K562 (cell line): ENCODE results near the gene PCNX2. TPM values are rescaled to one million over a fixed set of nuclear protein-coding genes. Genes with fewer than 3 reads are reported as not detected.

Experiments used
- ATAC-seq: fragments of 200-7000 bp; cut with Tn5 transposase; 3 replicates; pipeline ENCODE4 v1.9.1; 2020; ENCODE audit warnings: moderate library complexity
- BruUV-seq: library from RNA; stranded (reverse); fragments of 400-500 nt; replicated peaks from 2 replicates; lab custom pipeline; 2021; lab: Mats Ljungman, UMichigan
- CTCF ChIA-PET: fragments of 300-600 bp; formaldehyde crosslinking; extraction: SDS; loops from one replicate; lab custom pipeline; 2021; ENCODE audit warnings: low intra/inter-chr PET ratio; lab: Yijun Ruan, JAX
- POLR2A ChIA-PET: fragments of 300-600, 350-650 bp; sonication (Branson Sonifier 250); formaldehyde crosslinking; extraction: SDS; loops from one replicate; lab custom pipeline; 2021; ENCODE audit warnings: antibody characterized with exemption, inconsistent platforms; lab: Yijun Ruan, JAX
- DNase-seq, 4 experiments: peaks; one replicate each; pipeline versions ENCODE4 v3.0.0 to v3.0.0-alpha.2; 2011 to 2018; ENCODE audit warnings: low spot score in 3 of 4, mixed read lengths in 3 of 4; ENCODE audit errors: extremely low read depth in 1 of 4
- FAIRE-seq: peaks from 2 replicates; lab custom pipeline; 2011; peaks lifted over from hg19 to GRCh38; lab: Jason Lieb, UNC
- H2AFZ ChIP-seq: 2 replicates; pipeline ENCODE4 v1.6.0; 2011; ENCODE audit warnings: low read depth, low read length, control low read depth, inconsistent platforms
- H3K27ac ChIP-seq: fragments of 200-600 bp; 3 replicates; pipeline ENCODE4 v1.8.0; 2011; ENCODE audit warnings: low read depth, mild to moderate bottlenecking, control low read depth, inconsistent platforms, low read length, moderate library complexity, mixed read lengths; ENCODE audit errors: extremely low read depth
- H3K27me3 ChIP-seq, 2 experiments: fragments of 300-600 bp in 1 of 2; 2 replicates in 1 of 2; 3 replicates in 1 of 2; pipeline versions ENCODE4 v1.6.0 to v1.8.0; 2011; ENCODE audit warnings: inconsistent platforms in 2 of 2, low read length in 2 of 2, mild to moderate bottlenecking in 1 of 2, mixed read lengths in 1 of 2, moderate library complexity in 1 of 2; ENCODE audit not compliant: control insufficient read depth in 2 of 2, insufficient read depth in 2 of 2
- H3K36me3 ChIP-seq: fragments of 300-600 bp; 3 replicates; pipeline ENCODE4 v1.8.0; 2011; ENCODE audit warnings: mild to moderate bottlenecking, low read length, inconsistent platforms; ENCODE audit not compliant: control insufficient read depth, insufficient read depth
- H3K4me1 ChIP-seq, 2 experiments: fragments of 200-600 bp in 1 of 2; replicated peaks in 1 of 2; 2 replicates in 1 of 2; 3 replicates in 1 of 2; pipeline versions ENCODE4 v1.5.1 to v1.8.0; 2011; ENCODE audit warnings: inconsistent platforms in 2 of 2, low read length in 2 of 2, mild to moderate bottlenecking in 1 of 2, mixed read lengths in 1 of 2, moderate library complexity in 1 of 2; ENCODE audit not compliant: control insufficient read depth in 2 of 2, insufficient read depth in 2 of 2
- H3K4me2 ChIP-seq: 2 replicates; pipeline ENCODE4 v1.6.1; 2011; ENCODE audit warnings: low read length, control low read depth, inconsistent platforms, mixed read lengths; ENCODE audit not compliant: insufficient read depth
- H3K4me3 ChIP-seq: fragments of 200-600 bp; sonication (generic), shearing (Covaris generic); 2 replicates; pipeline ENCODE4 v1.5.1; 2016; ENCODE audit warnings: control low read depth, inconsistent platforms
- H3K79me2 ChIP-seq: fragments of 200-600 bp; 3 replicates; pipeline ENCODE4 v1.8.0; 2011; ENCODE audit warnings: low read length, inconsistent platforms; ENCODE audit not compliant: control insufficient read depth, insufficient read depth
- H3K9ac ChIP-seq, 2 experiments: 2 replicates each; pipeline versions ENCODE4 v1.6.0 to v1.6.1; 2011; ENCODE audit warnings: low read depth in 2 of 2, low read length in 2 of 2, control low read depth in 1 of 2, inconsistent platforms in 1 of 2, mild to moderate bottlenecking in 1 of 2, mixed read lengths in 1 of 2; ENCODE audit not compliant: insufficient read depth in 1 of 2
- H3K9me1 ChIP-seq: one replicate; pipeline ENCODE4 v1.6.0; 2011; ENCODE audit warnings: inconsistent platforms, mild to moderate bottlenecking, low read length, moderate library complexity; ENCODE audit not compliant: control insufficient read depth, insufficient read depth
- H3K9me3 ChIP-seq: replicated peaks from 2 replicates; pipeline ENCODE4 v1.5.1; 2011; ENCODE audit warnings: low read depth, low read length, inconsistent platforms; ENCODE audit not compliant: control insufficient read depth, insufficient read depth
- H4K20me1 ChIP-seq: replicated peaks from 2 replicates; pipeline ENCODE4 v1.6.1; 2011; ENCODE audit warnings: low read length, inconsistent platforms, mixed read lengths; ENCODE audit not compliant: control insufficient read depth, insufficient read depth
- HLTF ChIP-seq: fragments of 450-650 bp; IDR thresholded peaks from 2 replicates; pipeline ENCODE4 v1.6.1; 2016
- NONO ChIP-seq, 2 experiments: fragments of 200-400 bp in 1 of 2; fragments of 450-650 bp in 1 of 2; formaldehyde crosslinking in 1 of 2; IDR thresholded peaks; 2 replicates each; pipeline ENCODE4 v1.6.1; 2017; ENCODE audit warnings: low read depth in 2 of 2, mild to moderate bottlenecking in 2 of 2, moderate library complexity in 2 of 2, low read length in 1 of 2
- OTX1 ChIP-seq: fragments of 450-650 bp; formaldehyde crosslinking; IDR thresholded peaks from 2 replicates; pipeline ENCODE4 v1.4.0; 2022; ENCODE audit warnings: mild to moderate bottlenecking
- WGBS: fragments of 100-300 bp; shearing (Covaris generic); methylation state at CpG from one replicate; pipeline ENCODE4 v1.1.6; 2016; ENCODE audit warnings: low coverage, mixed read lengths; ENCODE audit not compliant: insufficient coverage; ENCODE audit errors: missing lambda C conversion rate; 5-methylcytosine and 5-hydroxymethylcytosine counted together
- in situ Hi-C: fragments of 300-500 bp; cut with MboI; formaldehyde crosslinking; loops from 4 replicates; pipeline ENCODE4 v1.15.0; 2018; ENCODE audit warnings: inconsistent platforms, mixed read lengths
- intact Hi-C: fragments of 100-400 bp; cut with micrococcal nuclease; formaldehyde crosslinking; loops from 2 replicates; pipeline ENCODE4 v1.14.2; 2022
- polyA plus RNA-seq, 8 experiments: library from polyadenylated mRNA; depleted of rRNA in 4 of 8; stranded (reverse) in 5 of 8; unstranded in 3 of 8; fragments of >200 nt; fragmentation: Nextera tagmentation in 2 of 8; fragmentation: Illumina TruSeq in 1 of 8; extraction: Ambion mirVana in 2 of 8; extraction: Trizol in 1 of 8; gene quantifications; 2 replicates each; pipeline versions ENCODE4 v1.2.1 to v1.2.3, GENCODE V29; 2011 to 2014; ENCODE audit warnings: inconsistent platforms in 1 of 8, missing spikeins in 1 of 8
- total RNA-seq, 7 experiments: library from RNA; depleted of rRNA in 6 of 7; stranded (reverse); fragments of >200 nt in 6 of 7; fragmentation: Illumina TruSeq in 2 of 7; extraction: Trizol in 2 of 7; gene quantifications; 2 replicates each; pipeline versions ENCODE4 v1.2.1 to v1.2.3, GENCODE V29; 2011 to 2021; ENCODE audit warnings: low replicate concordance in 1 of 7
- TF ChIP-seq, protein P1 (sequence below): fragments of 250-450 bp; sonication (Bioruptor Pico); IDR thresholded peaks from 2 replicates; pipeline ENCODE4 v1.5.0; 2021; ENCODE audit warnings: mild to moderate bottlenecking, moderate library complexity
- TF ChIP-seq, protein P2 (sequence below): sonication (generic); formaldehyde crosslinking; IDR thresholded peaks from 2 replicates; pipeline ENCODE4 v1.8.1; 2023; ENCODE audit warnings: mild to moderate bottlenecking, missing genetic modification reagents
- TF ChIP-seq, protein P3 (sequence below): fragments of 250-450 bp; sonication (Bioruptor Pico); IDR thresholded peaks from 2 replicates; pipeline ENCODE4 v1.5.0; 2020; ENCODE audit warnings: mild to moderate bottlenecking, borderline replicate concordance
- TF ChIP-seq, protein P4 (sequence below): IDR thresholded peaks from 2 replicates; pipeline ENCODE4 v1.6.1; 2011; ENCODE audit not compliant: insufficient read length; ENCODE audit errors: extremely low read depth
- TF ChIP-seq, protein P5 (sequence below): sonication (generic); formaldehyde crosslinking; IDR thresholded peaks from 2 replicates; pipeline ENCODE4 v1.8.0; 2022; ENCODE audit warnings: missing genetic modification reagents, mild to moderate bottlenecking, borderline replicate concordance
- TF ChIP-seq, protein P6 (sequence below): fragments of 450-650 bp; formaldehyde crosslinking; IDR thresholded peaks from 2 replicates; pipeline ENCODE4 v1.4.0; 2022; ENCODE audit warnings: missing genetic modification characterization

PCNX2 gene
- total and polyA plus RNA-seq, 9 of the 15 experiments (the other 6 are each of a cell fraction or from before 2014, with no cell fraction given): 0.07 to 0.33 TPM; not detected in 7

DNA sequence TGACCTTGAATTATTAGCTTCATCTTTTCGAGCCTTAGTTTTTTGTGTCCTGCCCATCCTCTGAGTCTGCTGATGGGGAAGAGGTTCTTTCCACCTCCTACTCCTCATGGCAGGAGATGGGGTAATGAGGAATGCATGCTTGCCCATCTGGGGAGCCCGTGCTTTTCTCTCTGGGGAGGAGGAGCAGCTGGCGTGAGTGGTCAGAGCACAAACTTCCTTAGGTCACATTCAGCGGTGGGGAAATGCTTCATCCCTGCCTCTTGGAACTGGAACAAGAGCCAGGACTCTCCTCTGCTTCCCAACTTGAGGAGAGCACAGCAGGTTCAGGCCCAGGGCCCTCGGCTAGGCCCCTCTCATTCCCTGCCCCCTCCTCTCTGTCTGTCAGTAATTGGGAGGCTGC, 155.0 kb downstream of the PCNX2 start:
- H3K27ac ChIP-seq: no peak overlapping the region
- BruUV-seq: no TSS peak
- H3K9me3 ChIP-seq: no peaks in the 10 kb centered on the region
- DNase-seq (no peak), ATAC-seq (no peak)
- H3K4me1 ChIP-seq: no peaks in the 10 kb centered on the region
- no peak overlapping the region for H3K9ac ChIP-seq
- in situ Hi-C loops: no loop called here
- H3K9me1 ChIP-seq: no peaks in the 10 kb centered on the region
- POLR2A ChIA-PET: no interaction called here
- TF ChIP-seq, protein P1, sequence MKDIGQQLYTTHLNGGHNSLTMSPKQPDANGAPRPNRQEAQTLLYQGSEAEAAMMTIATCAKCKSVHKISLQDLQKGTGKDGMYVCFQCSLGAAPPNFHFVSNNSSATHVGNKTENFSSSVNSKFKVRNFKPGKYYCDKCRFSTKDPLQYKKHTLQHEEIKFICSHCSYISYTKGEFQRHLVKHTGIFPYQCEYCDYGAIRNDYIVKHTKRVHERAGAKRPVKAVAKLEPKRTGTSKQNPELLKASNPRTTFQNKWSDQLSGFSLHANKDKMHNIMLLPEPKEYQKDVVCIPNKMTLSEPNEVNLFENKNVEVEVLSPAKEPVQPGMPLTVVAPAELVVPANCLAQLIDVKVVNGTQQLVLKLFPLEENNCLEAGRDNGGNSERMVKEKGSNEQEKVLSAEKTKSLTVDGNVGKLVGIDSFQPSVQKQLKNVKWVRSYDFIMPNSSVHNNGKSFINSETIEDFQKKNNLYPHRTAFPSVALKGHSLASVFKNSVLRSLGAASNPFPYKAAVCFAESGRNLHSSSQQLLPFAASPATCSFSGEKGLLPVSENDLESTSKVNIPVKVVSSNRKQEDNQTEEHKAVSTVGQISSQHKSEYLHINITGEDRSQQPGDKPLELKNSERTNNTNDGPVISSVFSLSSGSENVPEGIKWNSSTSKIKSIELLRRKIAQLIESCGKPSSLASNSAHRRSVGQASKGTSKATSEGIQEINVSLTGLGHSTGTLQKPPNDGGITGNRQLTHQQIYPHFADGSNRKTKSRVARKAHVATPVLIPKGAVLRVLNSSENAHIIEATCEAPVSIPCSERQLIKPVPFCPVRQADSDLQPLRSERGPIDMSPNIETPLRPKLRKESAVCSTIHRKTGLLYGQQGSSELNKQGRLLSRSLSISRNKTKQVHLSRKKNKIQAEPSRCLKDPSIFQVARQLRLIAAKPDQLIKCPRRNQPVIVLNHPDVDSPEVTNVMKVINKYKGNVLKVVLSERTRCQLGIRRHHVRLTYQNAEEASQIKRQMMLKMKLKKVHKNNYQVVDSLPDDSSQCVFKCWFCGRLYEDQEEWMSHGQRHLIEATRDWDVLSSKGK (CRISPR knock-in tag): no peak
- TF ChIP-seq HLTF: no peak
- TF ChIP-seq, protein P2, sequence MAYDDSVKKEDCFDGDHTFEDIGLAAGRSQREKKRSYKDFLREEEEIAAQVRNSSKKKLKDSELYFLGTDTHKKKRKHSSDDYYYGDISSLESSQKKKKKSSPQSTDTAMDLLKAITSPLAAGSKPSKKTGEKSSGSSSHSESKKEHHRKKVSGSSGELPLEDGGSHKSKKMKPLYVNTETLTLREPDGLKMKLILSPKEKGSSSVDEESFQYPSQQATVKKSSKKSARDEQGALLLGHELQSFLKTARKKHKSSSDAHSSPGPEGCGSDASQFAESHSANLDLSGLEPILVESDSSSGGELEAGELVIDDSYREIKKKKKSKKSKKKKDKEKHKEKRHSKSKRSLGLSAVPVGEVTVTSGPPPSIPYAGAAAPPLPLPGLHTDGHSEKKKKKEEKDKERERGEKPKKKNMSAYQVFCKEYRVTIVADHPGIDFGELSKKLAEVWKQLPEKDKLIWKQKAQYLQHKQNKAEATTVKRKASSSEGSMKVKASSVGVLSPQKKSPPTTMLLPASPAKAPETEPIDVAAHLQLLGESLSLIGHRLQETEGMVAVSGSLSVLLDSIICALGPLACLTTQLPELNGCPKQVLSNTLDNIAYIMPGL: no peak
- TF ChIP-seq, protein P3, sequence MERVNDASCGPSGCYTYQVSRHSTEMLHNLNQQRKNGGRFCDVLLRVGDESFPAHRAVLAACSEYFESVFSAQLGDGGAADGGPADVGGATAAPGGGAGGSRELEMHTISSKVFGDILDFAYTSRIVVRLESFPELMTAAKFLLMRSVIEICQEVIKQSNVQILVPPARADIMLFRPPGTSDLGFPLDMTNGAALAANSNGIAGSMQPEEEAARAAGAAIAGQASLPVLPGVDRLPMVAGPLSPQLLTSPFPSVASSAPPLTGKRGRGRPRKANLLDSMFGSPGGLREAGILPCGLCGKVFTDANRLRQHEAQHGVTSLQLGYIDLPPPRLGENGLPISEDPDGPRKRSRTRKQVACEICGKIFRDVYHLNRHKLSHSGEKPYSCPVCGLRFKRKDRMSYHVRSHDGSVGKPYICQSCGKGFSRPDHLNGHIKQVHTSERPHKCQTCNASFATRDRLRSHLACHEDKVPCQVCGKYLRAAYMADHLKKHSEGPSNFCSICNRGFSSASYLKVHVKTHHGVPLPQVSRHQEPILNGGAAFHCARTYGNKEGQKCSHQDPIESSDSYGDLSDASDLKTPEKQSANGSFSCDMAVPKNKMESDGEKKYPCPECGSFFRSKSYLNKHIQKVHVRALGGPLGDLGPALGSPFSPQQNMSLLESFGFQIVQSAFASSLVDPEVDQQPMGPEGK (CRISPR knock-in tag): no peak
- TF ChIP-seq NONO (IDR thresholded peaks at IDR 0.05; ENCODE audit: low read depth in 2 of 2, low read length in 1 of 2): no peak
- TF ChIP-seq, protein P4, sequence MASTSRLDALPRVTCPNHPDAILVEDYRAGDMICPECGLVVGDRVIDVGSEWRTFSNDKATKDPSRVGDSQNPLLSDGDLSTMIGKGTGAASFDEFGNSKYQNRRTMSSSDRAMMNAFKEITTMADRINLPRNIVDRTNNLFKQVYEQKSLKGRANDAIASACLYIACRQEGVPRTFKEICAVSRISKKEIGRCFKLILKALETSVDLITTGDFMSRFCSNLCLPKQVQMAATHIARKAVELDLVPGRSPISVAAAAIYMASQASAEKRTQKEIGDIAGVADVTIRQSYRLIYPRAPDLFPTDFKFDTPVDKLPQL: no peak
- TF ChIP-seq, protein P5, sequence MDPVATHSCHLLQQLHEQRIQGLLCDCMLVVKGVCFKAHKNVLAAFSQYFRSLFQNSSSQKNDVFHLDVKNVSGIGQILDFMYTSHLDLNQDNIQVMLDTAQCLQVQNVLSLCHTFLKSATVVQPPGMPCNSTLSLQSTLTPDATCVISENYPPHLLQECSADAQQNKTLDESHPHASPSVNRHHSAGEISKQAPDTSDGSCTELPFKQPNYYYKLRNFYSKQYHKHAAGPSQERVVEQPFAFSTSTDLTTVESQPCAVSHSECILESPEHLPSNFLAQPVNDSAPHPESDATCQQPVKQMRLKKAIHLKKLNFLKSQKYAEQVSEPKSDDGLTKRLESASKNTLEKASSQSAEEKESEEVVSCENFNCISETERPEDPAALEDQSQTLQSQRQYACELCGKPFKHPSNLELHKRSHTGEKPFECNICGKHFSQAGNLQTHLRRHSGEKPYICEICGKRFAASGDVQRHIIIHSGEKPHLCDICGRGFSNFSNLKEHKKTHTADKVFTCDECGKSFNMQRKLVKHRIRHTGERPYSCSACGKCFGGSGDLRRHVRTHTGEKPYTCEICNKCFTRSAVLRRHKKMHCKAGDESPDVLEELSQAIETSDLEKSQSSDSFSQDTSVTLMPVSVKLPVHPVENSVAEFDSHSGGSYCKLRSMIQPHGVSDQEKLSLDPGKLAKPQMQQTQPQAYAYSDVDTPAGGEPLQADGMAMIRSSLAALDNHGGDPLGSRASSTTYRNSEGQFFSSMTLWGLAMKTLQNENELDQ (CRISPR knock-in tag): no peak
- TF ChIP-seq, protein P6, sequence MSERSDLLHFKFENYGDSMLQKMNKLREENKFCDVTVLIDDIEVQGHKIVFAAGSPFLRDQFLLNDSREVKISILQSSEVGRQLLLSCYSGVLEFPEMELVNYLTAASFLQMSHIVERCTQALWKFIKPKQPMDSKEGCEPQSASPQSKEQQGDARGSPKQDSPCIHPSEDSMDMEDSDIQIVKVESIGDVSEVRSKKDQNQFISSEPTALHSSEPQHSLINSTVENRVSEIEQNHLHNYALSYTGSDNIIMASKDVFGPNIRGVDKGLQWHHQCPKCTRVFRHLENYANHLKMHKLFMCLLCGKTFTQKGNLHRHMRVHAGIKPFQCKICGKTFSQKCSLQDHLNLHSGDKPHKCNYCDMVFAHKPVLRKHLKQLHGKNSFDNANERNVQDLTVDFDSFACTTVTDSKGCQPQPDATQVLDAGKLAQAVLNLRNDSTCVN (CRISPR knock-in tag): no peak
- no peak for TF ChIP-seq OTX1 (CRISPR knock-in tag)
- TF ChIP-seq, all 486 proteins: peak for 0
- Histone ChIP-seq H3K4me3 (no peak overlapping the region), H3K27me3 (no peaks in the 10 kb centered on the region), H2AFZ (no peak overlapping the region), H3K79me2 (no peaks in the 10 kb centered on the region), H3K36me3 (no peaks in the 10 kb centered on the region), H4K20me1 (no peaks in the 10 kb centered on the region), H3K4me2 (no peak overlapping the region)
- WGBS: 0% methylated on average over 5 of the region's 5 CpGs
- intact Hi-C loops: no loop called here
- FAIRE-seq: no peak
- CTCF ChIA-PET: no interaction called here
